Measurements from ENCODE around the gene SUSD5.

DNA sequence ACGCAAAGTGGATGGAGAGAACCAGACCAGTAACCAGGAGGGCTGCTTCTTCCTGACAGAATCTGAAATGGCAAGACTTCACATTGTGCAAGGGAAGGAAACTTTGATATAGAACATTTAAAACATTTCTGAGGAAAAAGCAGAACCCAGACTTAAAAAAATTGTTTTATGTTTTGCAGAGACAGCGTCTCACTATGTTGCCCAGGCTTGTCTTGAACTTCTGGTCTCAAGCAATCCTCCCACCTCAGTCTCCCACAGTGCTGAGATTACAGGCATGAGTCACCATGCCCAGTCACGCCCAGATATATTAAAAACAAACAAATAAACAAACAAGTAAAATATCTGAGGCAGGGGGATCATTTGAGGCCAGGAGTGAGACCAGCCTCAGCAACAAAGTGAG is 58.6 kb downstream of the SUSD5 start:
- TF ChIP-seq, protein P1, sequence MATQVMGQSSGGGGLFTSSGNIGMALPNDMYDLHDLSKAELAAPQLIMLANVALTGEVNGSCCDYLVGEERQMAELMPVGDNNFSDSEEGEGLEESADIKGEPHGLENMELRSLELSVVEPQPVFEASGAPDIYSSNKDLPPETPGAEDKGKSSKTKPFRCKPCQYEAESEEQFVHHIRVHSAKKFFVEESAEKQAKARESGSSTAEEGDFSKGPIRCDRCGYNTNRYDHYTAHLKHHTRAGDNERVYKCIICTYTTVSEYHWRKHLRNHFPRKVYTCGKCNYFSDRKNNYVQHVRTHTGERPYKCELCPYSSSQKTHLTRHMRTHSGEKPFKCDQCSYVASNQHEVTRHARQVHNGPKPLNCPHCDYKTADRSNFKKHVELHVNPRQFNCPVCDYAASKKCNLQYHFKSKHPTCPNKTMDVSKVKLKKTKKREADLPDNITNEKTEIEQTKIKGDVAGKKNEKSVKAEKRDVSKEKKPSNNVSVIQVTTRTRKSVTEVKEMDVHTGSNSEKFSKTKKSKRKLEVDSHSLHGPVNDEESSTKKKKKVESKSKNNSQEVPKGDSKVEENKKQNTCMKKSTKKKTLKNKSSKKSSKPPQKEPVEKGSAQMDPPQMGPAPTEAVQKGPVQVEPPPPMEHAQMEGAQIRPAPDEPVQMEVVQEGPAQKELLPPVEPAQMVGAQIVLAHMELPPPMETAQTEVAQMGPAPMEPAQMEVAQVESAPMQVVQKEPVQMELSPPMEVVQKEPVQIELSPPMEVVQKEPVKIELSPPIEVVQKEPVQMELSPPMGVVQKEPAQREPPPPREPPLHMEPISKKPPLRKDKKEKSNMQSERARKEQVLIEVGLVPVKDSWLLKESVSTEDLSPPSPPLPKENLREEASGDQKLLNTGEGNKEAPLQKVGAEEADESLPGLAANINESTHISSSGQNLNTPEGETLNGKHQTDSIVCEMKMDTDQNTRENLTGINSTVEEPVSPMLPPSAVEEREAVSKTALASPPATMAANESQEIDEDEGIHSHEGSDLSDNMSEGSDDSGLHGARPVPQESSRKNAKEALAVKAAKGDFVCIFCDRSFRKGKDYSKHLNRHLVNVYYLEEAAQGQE (IDR thresholded peaks at IDR 0.05; ENCODE audit: insufficient read depth in 1 of 2, low read depth in 2 of 2, low read length in 1 of 2), result no peak
- TF ChIP-seq POLR2AphosphoS5 (IDR thresholded peaks at IDR 0.05; ENCODE audit: low read depth, low read length), result no peak
- TF ChIP-seq, protein P2, sequence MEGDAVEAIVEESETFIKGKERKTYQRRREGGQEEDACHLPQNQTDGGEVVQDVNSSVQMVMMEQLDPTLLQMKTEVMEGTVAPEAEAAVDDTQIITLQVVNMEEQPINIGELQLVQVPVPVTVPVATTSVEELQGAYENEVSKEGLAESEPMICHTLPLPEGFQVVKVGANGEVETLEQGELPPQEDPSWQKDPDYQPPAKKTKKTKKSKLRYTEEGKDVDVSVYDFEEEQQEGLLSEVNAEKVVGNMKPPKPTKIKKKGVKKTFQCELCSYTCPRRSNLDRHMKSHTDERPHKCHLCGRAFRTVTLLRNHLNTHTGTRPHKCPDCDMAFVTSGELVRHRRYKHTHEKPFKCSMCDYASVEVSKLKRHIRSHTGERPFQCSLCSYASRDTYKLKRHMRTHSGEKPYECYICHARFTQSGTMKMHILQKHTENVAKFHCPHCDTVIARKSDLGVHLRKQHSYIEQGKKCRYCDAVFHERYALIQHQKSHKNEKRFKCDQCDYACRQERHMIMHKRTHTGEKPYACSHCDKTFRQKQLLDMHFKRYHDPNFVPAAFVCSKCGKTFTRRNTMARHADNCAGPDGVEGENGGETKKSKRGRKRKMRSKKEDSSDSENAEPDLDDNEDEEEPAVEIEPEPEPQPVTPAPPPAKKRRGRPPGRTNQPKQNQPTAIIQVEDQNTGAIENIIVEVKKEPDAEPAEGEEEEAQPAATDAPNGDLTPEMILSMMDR (IDR thresholded peaks at IDR 0.05), result no peak
